ENCODE measurements around the gene MIP. TPM values are rescaled to one million over a fixed set of nuclear protein-coding genes. Genes with fewer than 3 reads are reported as not detected.

MIP gene
- total and polyA plus RNA-seq, 3 experiments from 2014 or later = 0.07 TPM; not detected in 2

- no peaks in the 10 kb centered on the region for H3K27me3 Mint-ChIP-seq
- H3K9me3 Mint-ChIP-seq = no peaks in the 10 kb centered on the region
- no peak overlapping the region for H3K4me3 Mint-ChIP-seq
- no peak overlapping the region for H3K4me3 ChIP-seq (ENCODE audit: low read length)
- H3K27me3 ChIP-seq (ENCODE audit: insufficient read depth, low read length, poor library complexity, severe bottlenecking) = no peaks in the 10 kb centered on the region
- peaks cover 0 to 8% (median 2%) of the 10 kb centered on the region in 3 donors for H3K4me1 Mint-ChIP-seq
- peak overlapping the region in 4 of 8 donors; percentile 17 to 43 (median 18) for H3K27ac Mint-ChIP-seq
- H3K36me3 ChIP-seq (ENCODE audit: insufficient read depth, low read length) = no peaks in the 10 kb centered on the region
- H3K27ac ChIP-seq (ENCODE audit: low read depth, low read length) = no peak overlapping the region
- H3K4me1 ChIP-seq (ENCODE audit: insufficient read depth, low read length) = no peaks in the 10 kb centered on the region
- H3K9me3 ChIP-seq (ENCODE audit: low read length) = no peaks in the 10 kb centered on the region
- H3K36me3 Mint-ChIP-seq = peaks cover 0 to 15% (median 2%) of the 10 kb centered on the region in 3 donors
- no peak for DNase-seq
- CTCF ChIA-PET = interaction anchor here (1.1 to 1.5 kb wide), 2 partner anchors 13 to 287 kb away, joined by 3 to 5 read pairs; partner anchors contain the start of gene SMARCC2
- POLR2A ChIA-PET = no interaction called here
Observed at GRCh38 chr12:56476972-56477432, 22.5 kb upstream of the MIP start.

GRCh38 chr12:56476143-56476542 lies 21.7 kb upstream of the MIP start:
- Histone ChIP-seq H3K27me3 (ENCODE audit: insufficient read depth, low read length, poor library complexity, severe bottlenecking) (no peaks in the 10 kb centered on the region), H3K36me3 (ENCODE audit: insufficient read depth, low read length) (no peaks in the 10 kb centered on the region), H3K9me3 (ENCODE audit: low read length) (no peaks in the 10 kb centered on the region), H3K27ac (ENCODE audit: low read depth, low read length) (no peak overlapping the region), H3K4me3 (ENCODE audit: low read length) (no peak overlapping the region), H3K4me1 (ENCODE audit: insufficient read depth, low read length) (no peaks in the 10 kb centered on the region)
- Mint-ChIP-seq H3K36me3 (peaks cover 0 to 17% (median 2%) of the 10 kb centered on the region in 3 donors), H3K27me3 (no peaks in the 10 kb centered on the region), H3K4me1 (peaks cover under 1 to 15% (median 11%) of the 10 kb centered on the region in 3 donors), H3K9me3 (no peaks in the 10 kb centered on the region), H3K4me3 (no peak overlapping the region), H3K27ac (peak overlapping the region in 1 of 8 donors; percentile 47)
- CTCF ChIA-PET = interaction anchor here (1.5 kb wide), 1 partner anchor 12 kb away, joined by 5 read pairs; no protein-coding TSS in a partner anchor
- POLR2A ChIA-PET = no interaction called here
- no peak for DNase-seq

- CTCF ChIA-PET = no interaction called here
Observed at GRCh38 chr12:56474389-56474788, 19.9 kb upstream of the MIP start.

GRCh38 chr12:56469007-56469930 lies 14.8 kb upstream of the MIP start:
- DNase-seq = no peak
- Mint-ChIP-seq H3K4me3 (peak overlapping the region; percentile 95 to 98 (median 96)), H3K9me3 (no peaks in the 10 kb centered on the region), H3K27ac (peak overlapping the region; percentile 94 to 99 (median 98)), H3K27me3 (no peaks in the 10 kb centered on the region), H3K4me1 (peaks cover 21 to 50% (median 40%) of the 10 kb centered on the region in 3 donors), H3K36me3 (peaks cover 0 to 26% (median 1%) of the 10 kb centered on the region in 3 donors)
- peak overlapping the region; percentile 100 for H3K4me3 ChIP-seq (ENCODE audit: low read length)
- peaks cover 12% of the 10 kb centered on the region for H3K4me1 ChIP-seq (ENCODE audit: insufficient read depth, low read length)
- POLR2A ChIA-PET = interaction anchor here (0.7 to 2.0 kb wide), 8 partner anchors 19 to 365 kb away, joined by 3 to 12 read pairs (median 4); partner anchors contain the start of genes CNPY2, COQ10A, GLS2 and PA2G4
- no peaks in the 10 kb centered on the region for H3K9me3 ChIP-seq (ENCODE audit: low read length)
- H3K27me3 ChIP-seq (ENCODE audit: insufficient read depth, low read length, poor library complexity, severe bottlenecking) = no peaks in the 10 kb centered on the region
- H3K36me3 ChIP-seq (ENCODE audit: insufficient read depth, low read length) = no peaks in the 10 kb centered on the region
- peak overlapping the region; percentile 94 for H3K27ac ChIP-seq (ENCODE audit: low read depth, low read length)
- CTCF ChIA-PET = interaction anchor here (1.0 to 1.7 kb wide), 4 partner anchors 19 to 279 kb away, joined by 3 to 8 read pairs (median 3); partner anchors contain the start of genes GLS2, RNF41 and STAT2

More at GRCh38 chr12:56474389-56474788, 19.9 kb upstream of the MIP start:
- no peaks in the 10 kb centered on the region for H3K36me3 ChIP-seq (ENCODE audit: insufficient read depth, low read length)
- no peak overlapping the region for H3K4me3 Mint-ChIP-seq
- H3K9me3 ChIP-seq (ENCODE audit: low read length) = no peaks in the 10 kb centered on the region
- H3K4me3 ChIP-seq (ENCODE audit: low read length) = no peak overlapping the region
- POLR2A ChIA-PET = interaction anchor here (1.5 kb wide), 1 partner anchor 14 kb away, joined by 4 read pairs; the partner anchor contains the start of gene GLS2
- H3K9me3 Mint-ChIP-seq = no peaks in the 10 kb centered on the region
- peak overlapping the region in 1 of 8 donors; percentile 41 for H3K27ac Mint-ChIP-seq
- no peak overlapping the region for H3K27ac ChIP-seq (ENCODE audit: low read depth, low read length)
- H3K27me3 Mint-ChIP-seq = no peaks in the 10 kb centered on the region
- peaks cover 4% of the 10 kb centered on the region for H3K4me1 ChIP-seq (ENCODE audit: insufficient read depth, low read length)
- peaks cover 11 to 30% (median 23%) of the 10 kb centered on the region in 3 donors for H3K4me1 Mint-ChIP-seq
- H3K27me3 ChIP-seq (ENCODE audit: insufficient read depth, low read length, poor library complexity, severe bottlenecking) = no peaks in the 10 kb centered on the region
- peaks cover 0 to 21% (median 4%) of the 10 kb centered on the region in 3 donors for H3K36me3 Mint-ChIP-seq
- DNase-seq = no peak

GRCh38 chr12:56468216-56469006 lies 14.0 kb upstream of the MIP start, which contains the start of gene SPRYD4:
TSS of gene SPRYD4 (plus strand) at chr12:56468578. CDS start at chr12:56468592, 14 bp downstream.
- H3K4me1 Mint-ChIP-seq = peaks cover 23 to 52% (median 42%) of the 10 kb centered on the region in 3 donors
- H3K27ac Mint-ChIP-seq = peak within 1 kb of the TSS; percentile 94 to 99 (median 98)
- H3K27ac ChIP-seq (ENCODE audit: low read depth, low read length) = peak within 1 kb of the TSS; percentile 94
- POLR2A ChIA-PET = interaction anchor here (0.6 to 2.0 kb wide), 9 partner anchors 19 to 364 kb away, joined by 3 to 12 read pairs (median 4); partner anchors contain the start of genes CNPY2, COQ10A, GLS2 and PA2G4
- H3K36me3 ChIP-seq (ENCODE audit: insufficient read depth, low read length) = no peaks in the 10 kb centered on the region
- CTCF ChIA-PET = interaction anchor here (0.8 to 1.7 kb wide), 4 partner anchors 20 to 279 kb away, joined by 3 to 8 read pairs (median 3); partner anchors contain the start of genes GLS2 and RNF41
- H3K4me3 ChIP-seq (ENCODE audit: low read length) = peak within 1 kb of the TSS; percentile 100
- DNase-seq = peak; percentile 90 to 96 (median 94)
- H3K27me3 ChIP-seq (ENCODE audit: insufficient read depth, low read length, poor library complexity, severe bottlenecking) = no peaks in the 10 kb centered on the region
- peaks cover 0 to 23% (median 1%) of the 10 kb centered on the region in 3 donors for H3K36me3 Mint-ChIP-seq
- H3K9me3 Mint-ChIP-seq = no peaks in the 10 kb centered on the region
- peak within 1 kb of the TSS; percentile 95 to 98 (median 96) for H3K4me3 Mint-ChIP-seq
- peaks cover 15% of the 10 kb centered on the region for H3K4me1 ChIP-seq (ENCODE audit: insufficient read depth, low read length)
- no peaks in the 10 kb centered on the region for H3K9me3 ChIP-seq (ENCODE audit: low read length)
- no peaks in the 10 kb centered on the region for H3K27me3 Mint-ChIP-seq

- POLR2A ChIA-PET = no interaction called here
- Histone ChIP-seq H3K4me1 (ENCODE audit: insufficient read depth, low read length) (peaks cover 4% of the 10 kb centered on the region), H3K9me3 (ENCODE audit: low read length) (no peaks in the 10 kb centered on the region), H3K36me3 (ENCODE audit: insufficient read depth, low read length) (no peaks in the 10 kb centered on the region), H3K4me3 (ENCODE audit: low read length) (no peak overlapping the region), H3K27ac (ENCODE audit: low read depth, low read length) (no peak overlapping the region), H3K27me3 (ENCODE audit: insufficient read depth, low read length, poor library complexity, severe bottlenecking) (no peaks in the 10 kb centered on the region)
- no peaks in the 10 kb centered on the region for H3K36me3 Mint-ChIP-seq
- CTCF ChIA-PET = interaction anchor here (1.5 to 2.7 kb wide), 3 partner anchors 13 to 195 kb away, joined by 3 to 18 read pairs (median 8); partner anchors contain the start of genes COQ10A and TIMELESS
- H3K4me3 Mint-ChIP-seq = no peak overlapping the region
- no peak overlapping the region for H3K27ac Mint-ChIP-seq
- DNase-seq = no peak
- H3K9me3 Mint-ChIP-seq = no peaks in the 10 kb centered on the region
- no peaks in the 10 kb centered on the region for H3K27me3 Mint-ChIP-seq
- peaks cover 3 to 9% (median 5%) of the 10 kb centered on the region in 3 donors for H3K4me1 Mint-ChIP-seq
Observed at GRCh38 chr12:56462565-56462964, 8.1 kb upstream of the MIP start.
